ENCODE results near the gene SFI1.

SFI1 gene

GRCh38 chr22:31661851-31662667 lies 165.7 kb downstream of the SFI1 start, which contains the start of gene PISD:
Gene PISD, minus strand, starts transcription at chr22:31662215. Its CDS starts 7 bp downstream, at chr22:31662208.
- peak within 1 kb of the TSS; percentile 69 to 80 for H3K9ac ChIP-seq (ENCODE audit: low read depth in 1 of 2, low read length in 2 of 2)
- H3K27ac ChIP-seq (ENCODE audit: low read depth, low read length), result peak within 1 kb of the TSS; percentile 74
- H3K4me1 ChIP-seq (ENCODE audit: control insufficient read depth in 1 of 2, insufficient read depth in 2 of 2, low read length in 2 of 2), result peaks cover 7 to 14% of the 10 kb centered on the region in 2 donors
- H3K4me3 ChIP-seq (ENCODE audit: low read depth in 1 of 2, low read length in 2 of 2), result peak within 1 kb of the TSS; percentile 89 to 94
- H3K36me3 ChIP-seq (ENCODE audit: control insufficient read depth in 1 of 2, insufficient read depth in 2 of 2, low read length in 2 of 2), result no peaks in the 10 kb centered on the region
- H3K9me3 ChIP-seq (ENCODE audit: control insufficient read depth in 1 of 2, low read length in 2 of 2), result no peaks in the 10 kb centered on the region
- H3K27me3 ChIP-seq (ENCODE audit: control insufficient read depth in 1 of 2, insufficient read depth in 2 of 2, low read length in 2 of 2), result no peaks in the 10 kb centered on the region

DNA sequence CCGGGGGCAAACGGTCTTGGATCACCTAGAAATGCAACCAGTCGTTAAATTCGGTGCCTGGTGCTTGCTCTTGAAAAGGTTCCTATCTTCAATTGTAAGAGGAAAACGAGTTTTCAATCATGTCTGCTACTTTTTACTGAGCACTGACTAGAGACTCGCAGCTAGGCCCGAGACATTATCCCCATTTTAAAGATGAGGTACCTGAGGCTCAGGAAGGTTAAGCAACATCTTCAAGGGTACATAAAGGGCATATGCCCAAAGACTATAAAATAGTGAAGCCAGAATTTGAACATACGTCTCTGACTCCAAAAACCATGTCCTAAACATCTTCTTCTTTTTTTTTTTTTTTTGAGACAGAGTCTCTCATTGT lies 166.3 kb downstream of the SFI1 start:
- Histone ChIP-seq H3K36me3 (ENCODE audit: control insufficient read depth in 1 of 2, insufficient read depth in 2 of 2, low read length in 2 of 2) (no peaks in the 10 kb centered on the region), H3K4me3 (ENCODE audit: low read depth in 1 of 2, low read length in 2 of 2) (peak overlapping the region; percentile 89 to 94), H3K9ac (ENCODE audit: low read depth in 1 of 2, low read length in 2 of 2) (peak overlapping the region; percentile 69 to 80), H3K27ac (ENCODE audit: low read depth, low read length) (peak overlapping the region; percentile 10), H3K4me1 (ENCODE audit: control insufficient read depth in 1 of 2, insufficient read depth in 2 of 2, low read length in 2 of 2) (peaks cover 7 to 14% of the 10 kb centered on the region in 2 donors), H3K27me3 (ENCODE audit: control insufficient read depth in 1 of 2, insufficient read depth in 2 of 2, low read length in 2 of 2) (no peaks in the 10 kb centered on the region), H3K9me3 (ENCODE audit: control insufficient read depth in 1 of 2, low read length in 2 of 2) (no peaks in the 10 kb centered on the region)
